Nephron progenitor cell (in vitro differentiated cells): ENCODE data around the gene ZBTB46.

ENCODE experiments used
- DNase-seq: peaks from one replicate; pipeline ENCODE4 v3.0.0; 2021
- H3K27ac Mint-ChIP-seq: 2 replicates; pipeline ENCODE4 v1.8.0; 2021; ENCODE audit warnings: mild to moderate bottlenecking, moderate library complexity, mixed read lengths
- H3K27me3 Mint-ChIP-seq: 2 replicates; pipeline ENCODE4 v1.8.0; 2021; ENCODE audit warnings: mild to moderate bottlenecking, low read depth, mixed read lengths; ENCODE audit not compliant: poor library complexity
- H3K36me3 Mint-ChIP-seq: 2 replicates; pipeline ENCODE4 v1.8.0; 2021; ENCODE audit warnings: low read depth, mixed read lengths
- H3K4me1 Mint-ChIP-seq: 2 replicates; pipeline ENCODE4 v1.8.0; 2021; ENCODE audit warnings: mixed read lengths
- H3K4me3 Mint-ChIP-seq: 2 replicates; pipeline ENCODE4 v1.8.0; 2021; ENCODE audit warnings: mild to moderate bottlenecking, moderate library complexity, mixed read lengths
- H3K9me3 Mint-ChIP-seq: 2 replicates; pipeline ENCODE4 v1.8.0; 2021; ENCODE audit warnings: mild to moderate bottlenecking, moderate library complexity, mixed read lengths
- CTCF ChIP-seq: fragments of 200-600 bp; sonication (generic); IDR thresholded peaks from 2 replicates; pipeline ENCODE4 v1.5.0; 2021; ENCODE audit warnings: antibody characterized with exemption

The ZBTB46 gene

GRCh38 chr20:63823691-63824311 is 7.3 kb downstream of the ZBTB46 start:
- Mint-ChIP-seq H3K27me3 (peaks cover 6% of the 10 kb centered on the region), H3K4me3 (peak overlapping the region; percentile 23), H3K27ac (peak overlapping the region; percentile 91), H3K9me3 (no peaks in the 10 kb centered on the region), H3K36me3 (peaks cover 34% of the 10 kb centered on the region), H3K4me1 (peaks cover 69% of the 10 kb centered on the region)
- no peak for TF ChIP-seq CTCF
- no peak for DNase-seq

- Mint-ChIP-seq H3K27me3 (peaks cover 6% of the 10 kb centered on the region), H3K36me3 (peaks cover 34% of the 10 kb centered on the region), H3K4me3 (peak overlapping the region; percentile 11), H3K4me1 (peaks cover 59% of the 10 kb centered on the region), H3K9me3 (no peaks in the 10 kb centered on the region), H3K27ac (peak overlapping the region; percentile 75)
- DNase-seq, result no peak
- no peak for TF ChIP-seq CTCF
Observed at GRCh38 chr20:63822276-63822696, 8.8 kb downstream of the ZBTB46 start.

GRCh38 chr20:63821811-63822210 is 9.3 kb downstream of the ZBTB46 start:
- no peak for TF ChIP-seq CTCF
- Mint-ChIP-seq H3K27me3 (peaks cover 6% of the 10 kb centered on the region), H3K4me3 (peak overlapping the region; percentile 11), H3K9me3 (no peaks in the 10 kb centered on the region), H3K27ac (peak overlapping the region; percentile 75), H3K36me3 (peaks cover 34% of the 10 kb centered on the region), H3K4me1 (peaks cover 58% of the 10 kb centered on the region)
- no peak for DNase-seq

- DNase-seq, result no peak
- peak; percentile 12 for TF ChIP-seq CTCF
- peaks cover 58% of the 10 kb centered on the region for H3K4me1 Mint-ChIP-seq
- no peak overlapping the region for H3K4me3 Mint-ChIP-seq
- no peaks in the 10 kb centered on the region for H3K9me3 Mint-ChIP-seq
- peaks cover 4% of the 10 kb centered on the region for H3K27me3 Mint-ChIP-seq
- H3K36me3 Mint-ChIP-seq, result peaks cover 36% of the 10 kb centered on the region
- peak overlapping the region; percentile 96 for H3K27ac Mint-ChIP-seq
Observed at GRCh38 chr20:63819224-63819921, 11.7 kb downstream of the ZBTB46 start.

- no peak overlapping the region for H3K4me3 Mint-ChIP-seq
- H3K27ac Mint-ChIP-seq, result no peak overlapping the region
- peaks cover 41% of the 10 kb centered on the region for H3K4me1 Mint-ChIP-seq
- no peak for DNase-seq
- TF ChIP-seq CTCF, result no peak
- peaks cover 4% of the 10 kb centered on the region for H3K27me3 Mint-ChIP-seq
- H3K36me3 Mint-ChIP-seq, result peaks cover 17% of the 10 kb centered on the region
- H3K9me3 Mint-ChIP-seq, result no peaks in the 10 kb centered on the region
Observed at GRCh38 chr20:63815615-63816253, 15.3 kb downstream of the ZBTB46 start.
